H1 (cell line): Measurements from ENCODE around the gene SLC4A1. TPM values are rescaled to one million over a fixed set of nuclear protein-coding genes. Genes with fewer than 3 reads are reported as not detected.
A peak's percentile ranks its signal among the peaks of the same experiment; 100 is the strongest.

Source experiments
- CTCF ChIA-PET: fragments of 300-600 bp; sonication (Branson Sonifier 250); formaldehyde crosslinking; loops from one replicate; lab custom pipeline; 2021; ENCODE audit not compliant: partially characterized antibody; lab: Charles Lee
- POLR2A ChIA-PET: fragments of 300-600 bp; sonication (Branson Sonifier 250); formaldehyde crosslinking; loops from one replicate; lab custom pipeline; 2021; ENCODE audit warnings: inconsistent platforms; ENCODE audit not compliant: partially characterized antibody; lab: Charles Lee
- DNase-seq, 2 experiments: peaks; one replicate each; pipeline versions ENCODE4 v3.0.0 to v3.0.0-alpha.2; 2010 to 2022; ENCODE audit warnings: low spot score in 2 of 2, low read depth in 1 of 2, mixed read lengths in 1 of 2
- FAIRE-seq: peaks from 2 replicates; lab custom pipeline; 2011; peaks lifted over from hg19 to GRCh38; lab: Jason Lieb, UNC
- H2AFZ ChIP-seq: 2 replicates; pipeline ENCODE4 v1.8.1; 2012; ENCODE audit warnings: low read length, inconsistent platforms
- H2AK5ac ChIP-seq: 2 replicates; pipeline ENCODE4 v1.6.1; 2013; ENCODE audit warnings: low read depth, low read length
- H2BK120ac ChIP-seq: replicated peaks from 2 replicates; pipeline ENCODE3; 2013; ENCODE audit warnings: low read depth, low read length, inconsistent platforms
- H2BK12ac ChIP-seq: 2 replicates; pipeline ENCODE4 v1.6.1; 2013; ENCODE audit warnings: low read depth, low read length
- H2BK15ac ChIP-seq: 2 replicates; pipeline ENCODE4 v1.6.1; 2013; ENCODE audit warnings: low read length
- H2BK20ac ChIP-seq: 2 replicates; pipeline ENCODE4 v1.6.1; 2013; ENCODE audit warnings: low read length
- H2BK5ac ChIP-seq: 2 replicates; pipeline ENCODE4 v1.6.1; 2013; ENCODE audit warnings: low read depth, low read length
- H3K14ac ChIP-seq: 2 replicates; pipeline ENCODE4 v1.6.1; 2013; ENCODE audit warnings: inconsistent platforms; ENCODE audit not compliant: insufficient read length
- H3K18ac ChIP-seq: 2 replicates; pipeline ENCODE4 v1.6.1; 2013; ENCODE audit warnings: low read length; ENCODE audit errors: extremely low read depth
- H3K23ac ChIP-seq: 2 replicates; pipeline ENCODE4 v1.6.1; 2013; ENCODE audit warnings: inconsistent platforms; ENCODE audit not compliant: insufficient read length
- H3K23me2 ChIP-seq: 2 replicates; pipeline ENCODE4 v1.6.1; 2013; ENCODE audit warnings: low read depth, low read length
- H3K27ac ChIP-seq: 2 replicates; pipeline ENCODE4 v1.6.1; 2011; ENCODE audit warnings: low read depth, low read length, inconsistent platforms
- H3K27me3 ChIP-seq, 4 experiments: replicated peaks in 1 of 4; 1 replicate in 1 of 4; 2 replicates in 3 of 4; pipeline versions ENCODE4 v1.6.1 to v1.8.1; 2011 to 2013; ENCODE audit warnings: low read length in 3 of 4, mild to moderate bottlenecking in 3 of 4, inconsistent platforms in 2 of 4, mixed read lengths in 2 of 4, moderate library complexity in 1 of 4; ENCODE audit not compliant: control insufficient read depth in 3 of 4, insufficient read depth in 3 of 4; ENCODE audit errors: extremely low read depth in 1 of 4
- H3K36me3 ChIP-seq, 4 experiments: 2 replicates each; pipeline versions ENCODE4 v1.6.1 to v1.8.1; 2011 to 2013; ENCODE audit warnings: mild to moderate bottlenecking in 4 of 4, low read length in 3 of 4, moderate library complexity in 2 of 4, control low read depth in 1 of 4, inconsistent platforms in 1 of 4; ENCODE audit not compliant: insufficient read depth in 4 of 4, control insufficient read depth in 2 of 4
- H3K4ac ChIP-seq: replicated peaks from 2 replicates; pipeline ENCODE3; 2013; ENCODE audit warnings: low read length, low read depth, mixed read lengths, inconsistent platforms; ENCODE audit not compliant: insufficient read length
- H3K4me1 ChIP-seq, 4 experiments: replicated peaks in 1 of 4; 1 replicate in 1 of 4; 2 replicates in 3 of 4; pipeline versions ENCODE4 v1.6.1 to v1.8.1; 2011 to 2013; ENCODE audit warnings: low read length in 3 of 4, inconsistent platforms in 2 of 4, mixed read lengths in 1 of 4; ENCODE audit not compliant: insufficient read depth in 4 of 4, control insufficient read depth in 3 of 4
- H3K4me2 ChIP-seq, 2 experiments: 2 replicates each; pipeline versions ENCODE4 v1.6.1 to v1.8.1; 2011 to 2013; ENCODE audit warnings: low read depth in 2 of 2, low read length in 2 of 2, control low read depth in 1 of 2, inconsistent platforms in 1 of 2, mild to moderate bottlenecking in 1 of 2; ENCODE audit not compliant: insufficient read depth in 1 of 2
- H3K4me3 ChIP-seq, 4 experiments: fragments of 200-600, 300-600 bp in 1 of 4; sonication (generic), shearing (Covaris generic), sonication (Bioruptor Twin) in 1 of 4; 2 replicates each; pipeline versions ENCODE4 v1.5.1 to v1.8.1; 2011 to 2016; ENCODE audit warnings: low read length in 4 of 4, low read depth in 3 of 4, control low read depth in 2 of 4, inconsistent platforms in 2 of 4, mild to moderate bottlenecking in 2 of 4, mixed read lengths in 1 of 4, moderate library complexity in 1 of 4; ENCODE audit not compliant: insufficient read depth in 2 of 4; ENCODE audit errors: extremely low read depth in 1 of 4
- H3K56ac ChIP-seq: replicated peaks from 2 replicates; pipeline ENCODE3; 2013; ENCODE audit warnings: low read depth, mild to moderate bottlenecking, mixed read lengths, low read length, inconsistent platforms; ENCODE audit not compliant: insufficient read length
- H3K79me1 ChIP-seq: 2 replicates; pipeline ENCODE4 v1.6.1; 2013; ENCODE audit warnings: low read depth, low read length, control low read depth
- H3K79me2 ChIP-seq, 2 experiments: 2 replicates each; pipeline versions ENCODE4 v1.6.1 to v1.8.1; 2012 to 2013; ENCODE audit warnings: low read length in 2 of 2, mild to moderate bottlenecking in 2 of 2, inconsistent platforms in 1 of 2; ENCODE audit not compliant: insufficient read depth in 2 of 2, control insufficient read depth in 1 of 2
- H3K9ac ChIP-seq, 4 experiments: replicated peaks in 1 of 4; 1 replicate in 1 of 4; 2 replicates in 3 of 4; pipeline versions ENCODE4 v1.6.1 to v1.8.1; 2011 to 2013; ENCODE audit warnings: low read depth in 3 of 4, low read length in 3 of 4, control low read depth in 2 of 4, mild to moderate bottlenecking in 2 of 4, moderate library complexity in 2 of 4, inconsistent platforms in 1 of 4; ENCODE audit errors: extremely low read depth in 1 of 4
- H3K9me3 ChIP-seq, 2 experiments: 2 replicates each; pipeline versions ENCODE4 v1.6.1 to v1.8.1; 2012 to 2013; ENCODE audit warnings: mild to moderate bottlenecking in 2 of 2, moderate library complexity in 2 of 2, control low read depth in 1 of 2, inconsistent platforms in 1 of 2, low read depth in 1 of 2, low read length in 1 of 2, mixed read lengths in 1 of 2; ENCODE audit not compliant: insufficient read depth in 2 of 2
- H4K20me1 ChIP-seq, 2 experiments: replicated peaks in 1 of 2; 2 replicates each; pipeline versions ENCODE3 to v1.8.1; 2011 to 2013; ENCODE audit warnings: inconsistent platforms in 2 of 2, low read length in 2 of 2, mild to moderate bottlenecking in 1 of 2; ENCODE audit not compliant: insufficient read depth in 2 of 2, control insufficient read depth in 1 of 2
- H4K5ac ChIP-seq: 2 replicates; pipeline ENCODE4 v1.6.1; 2013; ENCODE audit warnings: low read length, low read depth, mixed read lengths, inconsistent platforms; ENCODE audit not compliant: insufficient read length
- H4K8ac ChIP-seq: 2 replicates; pipeline ENCODE4 v1.8.0; 2013; ENCODE audit warnings: mild to moderate bottlenecking, moderate library complexity, low read length, inconsistent platforms; ENCODE audit not compliant: insufficient read depth; ENCODE audit errors: extremely low read depth
- H4K91ac ChIP-seq: replicated peaks from 2 replicates; pipeline ENCODE3; 2013; ENCODE audit warnings: low read length, mixed read lengths, inconsistent platforms; ENCODE audit not compliant: insufficient read length
- BCL11A ChIP-seq, 2 experiments: IDR thresholded peaks; one replicate each; pipeline ENCODE4 v1.6.1; 2011; ENCODE audit warnings: low read depth in 2 of 2, low read length in 2 of 2, mild to moderate bottlenecking in 2 of 2
- EGR1 ChIP-seq: IDR thresholded peaks from 2 replicates; pipeline ENCODE4 v1.6.1; 2011; ENCODE audit warnings: low read depth, low read length, borderline replicate concordance
- EZH2 ChIP-seq: fragments of 200-600 bp; sonication (generic); IDR thresholded peaks from 2 replicates; pipeline ENCODE4 v1.7.1; 2012; ENCODE audit warnings: low read depth, mild to moderate bottlenecking, moderate library complexity, low read length, inconsistent platforms; ENCODE audit not compliant: severe bottlenecking
- KDM4A ChIP-seq: IDR thresholded peaks from one replicate; pipeline ENCODE4 v1.7.1; 2012; ENCODE audit warnings: low read depth, mild to moderate bottlenecking, moderate library complexity, low read length, inconsistent platforms; ENCODE audit not compliant: severe bottlenecking
- SUZ12 ChIP-seq: fragments of 200-600 bp; sonication (generic); IDR thresholded peaks from 2 replicates; pipeline ENCODE4 v1.6.1; 2012; ENCODE audit warnings: mild to moderate bottlenecking, inconsistent platforms, low read length, moderate library complexity, mixed read lengths
- TAF1 ChIP-seq: IDR thresholded peaks from 2 replicates; pipeline ENCODE4 v1.6.1; 2011; ENCODE audit warnings: mild to moderate bottlenecking, low read depth, low read length
- WGBS, 2 experiments: shearing (Covaris generic) in 1 of 2; methylation state at CpG; one replicate each; pipeline versions ENCODE4 v1.1.6 to v1.1.7; 2013 to 2015; ENCODE audit warnings: low lambda C conversion rate in 2 of 2, mixed read lengths in 2 of 2, inconsistent platforms in 1 of 2, low coverage in 1 of 2, missing lambda C conversion rate in 1 of 2; ENCODE audit not compliant: insufficient replicate concordance in 2 of 2, insufficient coverage in 1 of 2, insufficient read length in 1 of 2; ENCODE audit errors: extremely low coverage in 1 of 2, missing lambda C conversion rate in 1 of 2; 5-methylcytosine and 5-hydroxymethylcytosine counted together
- polyA plus RNA-seq, 7 experiments: library from polyadenylated mRNA; depleted of rRNA in 3 of 7; stranded (reverse) in 5 of 7; unstranded in 2 of 7; fragments of >200 nt in 5 of 7; fragments of 200-250 nt in 2 of 7; gene quantifications; 1 replicate in 5 of 7; 2 replicates in 1 of 7; 4 replicates in 1 of 7; pipeline versions ENCODE4 v1.2.1 to v1.2.3, GENCODE V29; 2011 to 2013; ENCODE audit warnings: missing spikeins in 2 of 7, mixed read lengths in 2 of 7
- total RNA-seq: library from RNA; stranded (reverse); fragmentation: NEBNext Ultra II Directional; extraction: Animal tissue kit (Norgen Biotek cat#: 25700); gene quantifications from 2 replicates; pipeline ENCODE4 v1.2.1, GENCODE V29; 2021
- TF ChIP-seq, protein P1 (sequence below): IDR thresholded peaks from 2 replicates; pipeline ENCODE4 v1.6.1; 2012; ENCODE audit warnings: low read length, inconsistent platforms

The SLC4A1 gene
- total and polyA plus RNA-seq, 2 of the 8 experiments (the other 6 are each of a cell fraction or from before 2014, with no cell fraction given) = 0.08 TPM; not detected in 1

GRCh38 chr17:44280392-44280937, 12.5 kb upstream of the SLC4A1 start:
- H3K4me1 ChIP-seq = peaks cover 0 to 12% (median 7%) of the 10 kb centered on the region in 4 experiments; a peak in 6 of 7 replicates
- peak overlapping the region; percentile 42 for H3K18ac ChIP-seq
- H3K9me3 ChIP-seq = no peaks in the 10 kb centered on the region
- no peaks in the 10 kb centered on the region for H3K79me1 ChIP-seq
- H3K9ac ChIP-seq = no peak overlapping the region
- peak overlapping the region; percentile 4 for H4K91ac ChIP-seq
- H3K14ac ChIP-seq = no peak overlapping the region
- no peak overlapping the region for H3K4me3 ChIP-seq
- no peak overlapping the region for H3K4ac ChIP-seq
- FAIRE-seq (no peak), DNase-seq (no peak)
- H4K20me1 ChIP-seq = no peaks in the 10 kb centered on the region
- no peaks in the 10 kb centered on the region for H3K23me2 ChIP-seq
- peak overlapping the region; percentile 74 for H2AFZ ChIP-seq
- H3K27me3 ChIP-seq = 0 out of 7 replicates have a peak, but pooled peaks cover 0 to 2% (median 0%) of the 10 kb centered on the region in 4 experiments
- H3K36me3 ChIP-seq = no peaks in the 10 kb centered on the region
- no peak overlapping the region for H3K27ac ChIP-seq
- H2BK20ac ChIP-seq = peak overlapping the region; percentile 67; the same call in 1 of the 2 replicates
- peak overlapping the region; percentile 96; the same call in 1 of the 2 replicates for H2BK12ac ChIP-seq
- H3K23ac ChIP-seq = no peak overlapping the region
- H2BK5ac ChIP-seq = peak overlapping the region; percentile 69; the same call in 1 of the 2 replicates
- WGBS, 2 experiments = 77% methylated on average over 12 of the region's 12 CpGs; no CpG with 5 or more reads in 1 of the 2 experiments
- H3K4me2 ChIP-seq = peak overlapping the region in 1 of 2 experiments; percentile 39; a peak in 2 of 4 replicates
- H3K56ac ChIP-seq = no peak overlapping the region
- no peak overlapping the region for H4K5ac ChIP-seq
- H2BK120ac ChIP-seq = no peak overlapping the region
- ChIA-PET CTCF (interaction anchor here (0.6 to 2.9 kb wide), 6 partner anchors 9 to 71 kb away, joined by 3 to 7 read pairs (median 5); no protein-coding TSS in a partner anchor), POLR2A (interaction anchor here (0.9 to 1.7 kb wide), 9 partner anchors 12 to 92 kb away, joined by 3 to 6 read pairs (median 3); partner anchors contain the start of genes SLC4A1 and UBTF)
- no peak overlapping the region for H4K8ac ChIP-seq
- H2BK15ac ChIP-seq = peak overlapping the region; percentile 100; the same call in 1 of the 2 replicates
- no peak for TF ChIP-seq EZH2
- TF ChIP-seq KDM4A = no peak
- TF ChIP-seq TAF1 = no peak
- TF ChIP-seq, protein P1, sequence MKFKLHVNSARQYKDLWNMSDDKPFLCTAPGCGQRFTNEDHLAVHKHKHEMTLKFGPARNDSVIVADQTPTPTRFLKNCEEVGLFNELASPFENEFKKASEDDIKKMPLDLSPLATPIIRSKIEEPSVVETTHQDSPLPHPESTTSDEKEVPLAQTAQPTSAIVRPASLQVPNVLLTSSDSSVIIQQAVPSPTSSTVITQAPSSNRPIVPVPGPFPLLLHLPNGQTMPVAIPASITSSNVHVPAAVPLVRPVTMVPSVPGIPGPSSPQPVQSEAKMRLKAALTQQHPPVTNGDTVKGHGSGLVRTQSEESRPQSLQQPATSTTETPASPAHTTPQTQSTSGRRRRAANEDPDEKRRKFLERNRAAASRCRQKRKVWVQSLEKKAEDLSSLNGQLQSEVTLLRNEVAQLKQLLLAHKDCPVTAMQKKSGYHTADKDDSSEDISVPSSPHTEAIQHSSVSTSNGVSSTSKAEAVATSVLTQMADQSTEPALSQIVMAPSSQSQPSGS = no peak
- no peak for TF ChIP-seq SUZ12
- TF ChIP-seq EGR1 = no peak
- TF ChIP-seq BCL11A (IDR thresholded peaks at IDR 0.05; ENCODE audit: low read depth in 2 of 2, low read length in 2 of 2) = no peak
- H2AK5ac ChIP-seq = no peak overlapping the region
- H3K79me2 ChIP-seq = no peaks in the 10 kb centered on the region
